NCI-H460 (cell line): ENCODE measurements around the gene FILIP1L. TPM values are rescaled to one million over a fixed set of nuclear protein-coding genes. Genes with fewer than 3 reads are reported as not detected.

ENCODE experiments used
- DNase-seq: peaks from one replicate; pipeline ENCODE4 v3.0.0-alpha.2; 2016; ENCODE audit warnings: low read depth; ENCODE audit errors: extremely low read depth
- total RNA-seq: library from RNA; depleted of rRNA; stranded (reverse); fragments of >200 nt; shearing (Covaris generic); gene quantifications from 2 replicates; pipeline ENCODE4 v1.2.3, GENCODE V29; 2014

The FILIP1L gene
- total RNA-seq, 1 experiment from 2014 or later: 0.05 TPM

GRCh38 chr3:100019719-100020118 is 94.6 kb downstream of the FILIP1L start:
- DNase-seq: no peak

- DNase-seq: no peak
Measured at GRCh38 chr3:100018806-100019205, 95.5 kb downstream of the FILIP1L start.

- no peak for DNase-seq
Measured at GRCh38 chr3:100010087-100010417, 104.2 kb downstream of the FILIP1L start.

DNA sequence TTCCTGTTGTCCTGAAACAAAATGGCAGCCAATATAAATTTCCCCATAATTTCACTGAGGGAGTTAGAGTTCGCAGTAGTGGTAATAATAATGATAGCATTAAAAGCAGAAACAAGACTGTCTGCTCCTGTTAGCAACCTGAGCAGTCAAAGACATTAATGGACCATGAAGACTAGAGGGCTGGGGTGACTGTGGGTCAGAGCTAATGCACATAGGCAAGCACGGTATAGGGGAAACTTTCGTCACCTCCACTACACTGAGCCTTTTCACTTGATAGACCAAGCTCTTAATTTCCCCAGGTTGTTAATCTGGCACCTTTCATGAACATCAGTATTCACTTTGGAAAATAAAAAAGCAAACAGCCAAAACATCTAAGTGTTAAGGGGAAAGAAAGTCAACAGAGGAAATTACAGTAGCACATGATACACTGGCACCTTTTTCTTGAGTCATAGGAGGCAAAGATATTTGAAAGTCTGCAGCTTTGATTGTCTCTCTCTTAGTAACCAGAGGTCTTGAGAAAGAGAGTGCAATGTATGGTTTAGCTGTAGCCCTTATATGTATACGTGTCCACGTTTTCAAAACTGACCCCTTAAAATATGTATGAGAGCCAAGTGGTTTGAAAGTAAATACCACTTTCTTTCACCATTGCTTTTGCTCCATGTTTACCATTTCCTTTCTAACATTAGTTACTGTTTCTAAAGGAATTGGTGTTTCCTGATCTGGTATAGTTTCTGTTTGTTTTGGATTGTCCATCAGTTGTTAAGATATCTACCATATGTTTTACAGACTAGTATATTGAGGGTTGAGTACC is 104.8 kb downstream of the FILIP1L start:
- DNase-seq: no peak

GRCh38 chr3:100008081-100008698 is 106.1 kb downstream of the FILIP1L start:
- DNase-seq: no peak

- no peak for DNase-seq
Measured at GRCh38 chr3:100007313-100007712, 107.0 kb downstream of the FILIP1L start.

DNA sequence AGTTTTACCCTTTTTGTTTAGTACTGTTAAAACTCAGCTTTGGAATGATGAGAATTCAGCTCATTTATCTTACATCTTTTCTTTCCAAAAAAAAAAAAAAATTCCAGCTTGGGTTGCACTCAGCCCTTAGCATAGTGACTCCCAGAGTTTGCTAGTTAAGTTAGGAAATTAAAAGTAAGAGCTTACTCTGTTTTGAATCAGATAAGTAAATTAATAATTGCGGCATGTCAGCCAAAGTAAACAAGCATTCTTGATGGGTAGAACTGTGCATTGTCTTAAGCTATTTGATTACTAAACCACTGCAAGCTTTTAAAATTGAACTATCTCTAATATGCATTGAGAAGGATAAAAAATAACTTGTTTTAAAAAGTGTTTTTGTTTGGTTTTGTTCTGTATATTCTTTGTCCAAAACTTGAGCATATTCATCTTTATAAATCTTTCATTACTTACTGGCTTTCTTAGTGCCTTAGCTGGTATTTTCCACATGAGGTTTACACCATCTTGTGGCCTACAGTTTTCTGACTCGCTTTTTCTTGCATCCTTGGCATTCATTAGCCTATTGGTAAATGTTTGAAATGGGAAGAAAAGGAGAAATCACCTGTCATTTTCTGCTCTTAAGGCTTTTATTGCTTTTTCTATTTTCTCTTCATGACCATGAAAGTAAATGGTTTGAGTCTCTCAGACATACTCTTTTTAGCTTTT is 107.6 kb downstream of the FILIP1L start:
- no peak for DNase-seq

DNA sequence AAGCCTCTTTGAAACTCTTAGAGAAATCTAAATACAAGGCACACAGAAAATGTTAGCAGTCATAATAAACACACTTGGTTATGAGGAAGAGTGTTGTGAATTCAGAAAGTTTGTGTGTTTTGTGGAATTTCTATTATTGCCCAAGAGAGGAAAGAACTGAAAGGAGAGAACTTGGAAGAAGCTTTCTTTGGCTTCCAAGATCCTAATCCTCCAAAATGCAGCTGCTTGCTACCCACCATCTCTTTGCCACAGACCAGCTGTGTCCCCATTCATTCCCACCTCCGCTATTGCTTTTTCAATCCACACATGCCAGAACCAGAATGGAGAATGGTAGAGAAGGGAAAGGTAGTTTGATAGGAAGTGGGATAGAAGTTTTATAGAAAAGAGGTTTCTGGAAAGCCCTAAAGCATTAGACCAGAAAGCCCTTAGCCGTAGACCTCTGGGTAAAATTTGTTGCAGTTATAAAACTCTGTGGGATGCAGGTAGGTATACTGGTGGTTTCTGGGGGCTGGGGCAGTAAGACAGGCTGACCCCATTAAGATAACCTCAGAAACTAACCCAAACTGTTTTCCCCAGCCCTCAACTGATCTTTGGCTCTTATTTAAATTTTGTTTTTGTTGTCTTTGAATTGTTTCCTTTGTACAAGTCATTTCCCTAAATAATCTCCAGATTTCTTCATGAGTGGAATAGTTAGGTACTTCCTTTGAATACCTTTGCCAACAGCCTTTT is 108.5 kb downstream of the FILIP1L start:
- no peak for DNase-seq

GRCh38 chr3:100004931-100005330 is 109.4 kb downstream of the FILIP1L start:
- no peak for DNase-seq

DNA sequence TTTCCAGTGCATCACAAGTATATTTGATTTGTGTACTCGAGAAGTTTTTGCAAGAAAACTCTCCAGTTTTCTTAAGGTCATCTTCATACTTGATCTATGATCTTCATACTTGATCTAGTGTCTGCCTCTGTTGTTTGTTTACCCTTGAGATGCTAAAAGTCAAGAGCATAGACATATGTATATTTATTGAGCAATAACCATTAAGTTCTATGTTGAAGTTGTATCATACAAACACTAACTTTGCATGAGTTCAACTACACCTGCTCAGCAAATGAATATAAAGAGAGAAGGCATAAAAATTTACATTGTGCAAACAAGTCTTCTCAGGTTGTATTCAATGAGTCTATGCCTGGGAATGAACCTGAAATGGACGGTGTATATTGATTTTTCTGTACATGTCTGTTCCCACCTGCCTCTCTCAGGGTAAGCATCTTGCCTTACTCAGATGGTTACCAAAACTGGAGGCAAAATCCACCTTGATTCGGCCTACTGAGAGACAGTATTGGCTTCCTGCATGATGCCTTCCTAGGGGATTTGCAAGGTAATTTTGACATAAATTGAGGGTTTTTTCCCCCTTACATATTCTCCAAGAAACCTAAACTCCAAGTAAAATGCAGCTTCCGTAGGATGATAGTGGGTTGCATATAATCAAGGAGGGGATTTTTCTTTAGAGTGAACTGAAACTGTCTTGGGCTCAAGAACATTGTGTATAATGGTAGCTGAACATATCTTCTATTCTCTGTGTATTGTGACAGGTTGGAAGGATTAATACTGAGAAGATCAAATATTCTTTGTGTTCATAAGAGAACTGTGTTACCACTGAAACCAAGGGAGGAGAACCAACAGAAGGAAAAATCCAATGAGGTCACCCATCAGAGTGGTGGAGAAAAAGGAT is 110.4 kb downstream of the FILIP1L start:
- no peak for DNase-seq

GRCh38 chr3:100002599-100003350 is 111.5 kb downstream of the FILIP1L start:
- peak; percentile 8 for DNase-seq

- DNase-seq: no peak
Measured at GRCh38 chr3:100001526-100002270, 112.6 kb downstream of the FILIP1L start.

GRCh38 chr3:100001083-100001482 is 113.2 kb downstream of the FILIP1L start:
- DNase-seq: no peak

DNA sequence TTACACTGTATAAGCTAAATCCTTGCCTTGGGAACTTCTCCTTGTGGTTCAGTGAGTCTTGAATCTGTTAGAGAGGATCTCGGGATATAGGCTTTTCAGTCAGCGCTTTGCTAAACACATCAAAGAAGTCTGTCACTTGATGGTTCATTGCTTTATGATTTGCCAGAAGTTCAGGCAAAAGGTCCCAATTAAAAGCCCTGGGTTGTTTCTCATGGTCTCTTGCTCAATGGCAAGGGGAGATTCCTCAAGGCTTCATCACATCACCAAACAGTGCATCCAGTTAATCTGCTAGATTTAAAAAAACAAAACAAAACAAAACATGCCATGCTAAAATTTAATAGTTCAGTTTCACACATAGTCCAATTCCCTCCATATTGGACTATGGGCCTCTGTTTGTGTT is 114.8 kb downstream of the FILIP1L start:
- DNase-seq: no peak

DNA sequence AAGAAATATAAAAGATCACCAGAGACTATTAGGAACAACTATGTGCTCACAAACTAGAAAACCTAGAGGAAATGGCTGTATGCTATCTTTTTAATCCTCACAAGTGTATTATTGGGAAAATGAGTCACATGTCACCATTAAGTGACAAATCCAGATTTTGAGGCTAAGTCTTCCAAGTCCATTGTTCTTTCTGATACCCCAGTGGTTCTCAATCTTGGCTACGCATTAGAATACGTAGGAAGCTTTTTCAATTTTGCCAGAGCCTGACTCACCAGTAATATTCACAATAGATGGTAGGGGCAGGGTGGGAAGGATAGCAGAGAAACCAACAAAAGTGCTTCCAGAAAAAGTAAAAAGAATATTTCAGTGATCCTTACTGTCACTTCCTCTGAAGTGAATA is 117.0 kb downstream of the FILIP1L start:
- DNase-seq: no peak

DNA sequence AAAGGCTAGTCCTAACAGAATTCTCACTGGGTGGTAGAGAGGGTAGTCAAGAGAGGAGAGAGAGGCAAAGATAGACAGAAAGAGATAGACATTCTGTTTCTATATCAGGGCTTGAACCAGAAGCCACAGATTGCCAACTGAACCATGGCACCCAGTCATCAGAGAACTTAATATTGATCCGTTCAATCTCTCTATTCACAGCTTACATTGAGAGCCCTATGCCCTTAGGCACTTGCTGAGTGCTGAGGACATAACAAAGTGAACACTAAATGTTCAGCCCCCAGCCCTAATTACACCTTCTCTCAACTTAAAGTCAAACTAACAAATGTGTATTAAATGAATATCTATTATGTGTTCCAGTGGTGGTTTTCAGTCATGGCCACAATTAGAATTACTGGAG is 124.1 kb downstream of the FILIP1L start:
- DNase-seq: no peak

- no peak for DNase-seq
Measured at GRCh38 chr3:99984668-99985067, 129.6 kb downstream of the FILIP1L start.

- DNase-seq: no peak
Measured at GRCh38 chr3:99984139-99984538, 130.2 kb downstream of the FILIP1L start.

DNA sequence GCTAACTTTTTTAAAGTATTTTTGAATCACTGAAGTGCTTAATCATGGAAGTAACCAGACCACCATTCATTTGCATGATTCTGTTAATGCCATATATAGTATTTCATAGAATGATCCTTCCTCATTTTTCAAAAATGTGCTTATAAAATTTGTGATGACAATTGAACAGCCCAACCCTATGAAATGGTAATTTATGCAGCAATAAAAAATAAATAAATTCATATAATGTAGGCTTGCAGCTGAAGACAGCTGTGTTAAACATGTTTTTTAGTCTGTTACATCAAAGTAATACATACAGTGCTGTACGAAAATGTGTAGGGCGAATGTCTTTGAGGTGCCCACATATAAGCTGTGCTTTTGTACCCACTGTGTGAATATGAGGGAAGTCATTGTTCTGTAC is 131.7 kb downstream of the FILIP1L start:
- DNase-seq: no peak
